HG03108 (cell line): ENCODE results near the gene CSMD2.

Experiments used
- ATAC-seq: cut with Tn5 transposase; IDR thresholded peaks from one replicate; pipeline ENCODE4 v1.9.1; 2021; ENCODE audit warnings: moderate library complexity; ENCODE audit not compliant: unreplicated experiment

Gene CSMD2

GRCh38 chr1:33864460-33865389 is 300.3 kb downstream of the CSMD2 start:
- ATAC-seq = no peak

DNA sequence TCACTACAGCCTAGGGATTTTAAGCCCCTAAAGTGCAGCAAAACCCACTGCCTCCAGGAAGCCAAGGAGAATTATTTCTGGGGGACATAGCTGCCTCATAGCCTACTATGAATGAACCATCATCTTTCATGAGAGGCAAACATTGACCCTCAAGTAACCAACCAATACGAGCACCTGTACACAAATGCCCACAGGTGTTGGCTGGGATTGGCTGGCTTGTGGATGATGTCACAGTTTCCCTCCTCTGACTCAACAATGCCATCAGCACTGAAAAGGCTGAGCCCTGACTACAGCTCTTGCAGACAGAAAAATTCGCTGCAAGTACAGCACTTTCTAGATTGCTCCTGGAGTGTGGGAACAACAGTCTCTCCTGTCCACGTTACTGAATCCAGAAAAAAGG is 301.3 kb downstream of the CSMD2 start, which contains the start of gene HMGB4:
Gene HMGB4 (plus strand): TSS at position 301 of the 400 bp plus-strand sequence. CDS start 113 bp downstream, outside the sequence.
- ATAC-seq = no peak

DNA sequence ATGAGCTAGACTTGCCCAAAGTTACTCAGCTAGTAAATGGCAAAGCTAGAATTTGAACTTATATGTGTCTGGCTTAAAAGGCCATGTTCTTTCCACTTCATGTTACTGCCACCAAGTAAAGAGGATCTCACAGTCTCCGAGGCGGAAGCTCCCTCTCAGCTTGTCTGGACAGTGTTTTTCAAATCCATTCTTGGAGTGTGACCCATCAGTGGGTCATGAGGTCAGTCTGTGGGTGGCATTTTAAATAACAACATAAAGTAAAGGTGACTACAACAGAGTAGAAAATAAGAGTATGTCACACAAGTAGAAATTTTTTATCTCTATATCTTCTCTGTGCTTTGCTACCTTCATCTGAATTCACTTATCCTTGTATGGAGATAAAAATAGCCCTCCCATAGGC is 304.4 kb downstream of the CSMD2 start:
- no peak for ATAC-seq

DNA sequence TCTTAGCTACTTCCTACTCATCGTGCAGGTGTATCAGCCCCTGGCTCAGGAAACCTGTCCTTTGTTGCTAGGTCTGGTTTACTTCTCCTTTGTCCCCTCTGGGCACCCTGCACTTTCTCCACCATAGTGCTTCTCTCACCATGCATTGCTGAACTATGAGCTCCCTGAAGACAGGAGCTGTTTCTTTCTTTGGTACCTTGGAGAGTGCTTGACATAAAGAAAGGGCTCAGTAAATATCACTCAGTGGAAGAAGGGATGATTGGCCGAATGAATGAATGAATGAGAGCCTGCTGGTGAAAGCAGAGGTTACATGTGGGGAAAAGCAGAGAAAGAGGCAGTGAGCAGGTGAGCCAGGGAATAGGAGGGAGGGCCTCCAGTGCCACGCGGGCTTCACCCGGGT is 310.9 kb downstream of the CSMD2 start:
- no peak for ATAC-seq

DNA sequence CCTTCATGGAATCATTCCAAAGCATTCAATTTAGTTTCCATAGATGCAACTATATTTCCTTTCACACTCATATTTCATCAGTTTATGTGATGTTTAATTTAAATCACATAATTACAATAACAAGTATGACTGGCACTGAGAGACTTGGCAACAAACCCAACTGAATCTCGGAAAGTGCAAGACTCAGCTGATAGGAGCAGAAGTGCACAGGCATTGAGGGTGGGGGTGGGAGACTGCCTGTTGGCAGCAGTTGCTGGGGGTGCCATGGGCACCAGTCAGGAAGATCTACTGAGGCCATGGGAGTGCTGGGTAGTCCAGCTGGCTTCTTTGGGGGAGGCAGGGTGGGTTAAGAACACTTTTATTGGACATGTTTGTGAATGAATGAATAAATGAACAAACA is 311.6 kb downstream of the CSMD2 start:
- no peak for ATAC-seq

DNA sequence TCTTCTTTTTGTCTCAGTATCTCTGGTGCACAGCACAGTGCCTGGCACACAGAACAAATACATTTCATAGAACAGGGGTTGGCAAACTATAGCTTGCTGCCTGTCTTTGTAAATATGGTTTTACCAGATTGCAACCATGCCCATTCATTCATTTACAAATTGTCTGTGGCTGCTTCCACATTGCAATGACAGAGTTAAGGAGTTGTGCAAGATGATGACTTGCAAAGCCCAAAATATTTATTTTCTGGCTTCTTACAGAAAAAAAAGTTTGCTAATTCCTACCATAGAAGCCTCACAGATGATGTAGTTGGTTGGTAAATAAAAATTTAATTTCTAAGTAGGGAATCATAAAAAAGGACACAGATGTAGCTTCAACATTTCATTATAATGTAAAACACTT is 312.3 kb downstream of the CSMD2 start:
- no peak for ATAC-seq

- ATAC-seq = no peak
Observed at GRCh38 chr1:33850481-33850880, 314.5 kb downstream of the CSMD2 start.

DNA sequence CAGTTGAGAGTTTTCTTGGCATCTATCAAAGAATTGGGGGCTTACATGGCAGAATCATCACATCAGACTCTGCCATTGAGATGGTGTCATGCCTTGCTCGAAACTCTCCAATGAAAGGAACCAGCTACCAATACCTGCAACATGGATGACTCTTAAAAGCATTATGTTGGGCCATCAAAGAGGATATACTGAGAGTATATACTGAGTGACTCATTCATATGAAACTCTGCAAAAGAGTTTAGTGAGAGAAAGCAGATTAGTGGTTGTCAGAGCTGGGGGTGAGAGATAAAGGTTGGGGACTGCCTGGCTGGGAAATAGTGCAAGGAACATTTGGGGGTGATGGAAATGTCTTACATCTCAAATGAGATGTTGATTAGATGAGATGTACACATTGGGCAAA is 315.8 kb downstream of the CSMD2 start:
- no peak for ATAC-seq

DNA sequence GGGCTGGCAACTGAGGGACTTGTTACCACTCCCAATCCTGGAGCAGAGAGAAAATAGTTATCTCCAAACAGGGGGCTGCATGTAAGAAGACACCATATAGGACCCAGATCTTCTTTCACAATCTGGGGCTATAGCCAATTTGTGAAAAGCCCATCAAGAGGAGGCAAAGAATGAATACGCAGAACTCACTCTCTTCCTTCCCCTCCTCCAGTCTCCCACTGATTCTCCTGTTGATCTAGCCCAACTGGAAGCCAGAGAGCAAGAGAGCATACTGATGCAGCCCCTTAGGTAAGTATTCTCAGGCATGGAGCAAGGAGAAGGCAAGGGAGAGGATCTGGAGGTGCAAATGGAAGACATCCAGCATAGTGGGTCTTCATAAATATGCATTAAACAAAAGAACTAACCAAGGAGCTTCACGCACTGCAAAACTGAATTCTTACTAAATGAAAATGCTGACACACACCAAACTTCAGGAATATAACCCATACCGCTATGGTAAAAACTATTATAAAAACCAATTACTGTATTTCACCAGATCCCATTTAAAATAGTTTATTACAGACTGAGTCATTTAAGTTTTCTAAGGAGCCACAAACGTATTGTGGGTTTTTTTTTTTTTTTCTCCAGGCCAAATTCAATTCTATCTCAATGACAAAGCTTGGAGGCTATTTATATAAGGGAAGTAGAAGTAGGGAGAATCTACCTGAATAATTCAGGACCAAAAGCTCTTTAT is 316.7 kb downstream of the CSMD2 start:
- no peak for ATAC-seq

DNA sequence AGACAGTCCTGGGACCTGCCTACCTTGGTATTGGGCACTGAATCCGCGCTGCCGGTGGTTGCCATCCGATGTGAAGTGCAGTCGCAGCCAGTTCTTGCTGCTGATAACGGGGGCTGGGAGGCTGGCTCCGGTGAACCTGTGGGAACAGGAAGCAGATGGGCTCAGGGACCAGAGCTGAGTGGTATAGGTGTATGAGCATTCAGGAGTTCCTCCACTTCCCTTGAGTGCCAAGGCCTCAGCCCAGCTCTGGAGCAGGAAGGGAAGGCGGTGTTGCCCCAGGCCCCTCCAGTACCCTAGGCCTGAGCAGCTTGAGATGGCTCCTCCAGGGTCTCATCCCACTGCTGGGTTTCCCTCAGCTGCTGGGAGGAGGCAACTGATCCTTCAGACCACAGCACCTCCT is 318.2 kb downstream of the CSMD2 start:
- no peak for ATAC-seq

DNA sequence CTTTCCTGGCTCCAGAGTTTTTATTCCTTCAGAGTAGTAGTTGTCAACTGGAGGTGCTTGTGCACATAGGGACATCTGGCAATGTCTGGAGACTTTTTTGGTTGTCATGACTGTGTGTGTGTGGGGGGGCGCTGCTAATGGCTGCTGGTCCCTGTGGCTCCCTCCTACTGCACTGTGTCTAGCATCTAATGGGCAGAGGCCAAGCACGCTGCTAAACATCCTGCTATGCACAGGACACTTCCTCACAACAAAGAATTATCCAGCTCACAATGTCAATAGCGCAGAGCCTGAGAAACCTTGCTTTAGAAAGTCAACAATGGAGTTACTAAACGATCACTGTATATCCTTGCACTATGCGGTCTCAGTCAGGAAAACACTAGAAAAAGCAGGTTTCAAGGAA is 320.9 kb downstream of the CSMD2 start:
- ATAC-seq = no peak

- no peak for ATAC-seq
Observed at GRCh38 chr1:33842348-33842747, 322.7 kb downstream of the CSMD2 start.

- no peak for ATAC-seq
Observed at GRCh38 chr1:33841494-33841893, 323.5 kb downstream of the CSMD2 start.

DNA sequence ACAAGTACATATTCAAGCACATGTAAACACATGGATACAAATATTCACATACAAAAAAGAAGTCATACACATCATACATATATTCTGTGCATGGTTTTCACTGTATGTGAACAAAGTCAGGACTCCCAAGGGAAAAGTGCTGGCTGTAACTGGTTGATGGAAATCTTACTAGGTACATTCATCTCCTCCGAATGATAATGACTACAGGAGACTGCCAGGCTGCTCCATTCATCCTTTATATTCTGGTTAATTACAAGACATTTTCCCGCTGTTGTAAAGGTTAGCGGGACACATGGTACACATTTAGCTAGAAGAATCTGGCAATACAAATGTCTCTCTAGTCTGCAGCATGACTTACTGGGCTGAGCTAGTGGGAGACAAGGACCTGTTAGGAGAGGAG is 327.4 kb downstream of the CSMD2 start:
- ATAC-seq = no peak

DNA sequence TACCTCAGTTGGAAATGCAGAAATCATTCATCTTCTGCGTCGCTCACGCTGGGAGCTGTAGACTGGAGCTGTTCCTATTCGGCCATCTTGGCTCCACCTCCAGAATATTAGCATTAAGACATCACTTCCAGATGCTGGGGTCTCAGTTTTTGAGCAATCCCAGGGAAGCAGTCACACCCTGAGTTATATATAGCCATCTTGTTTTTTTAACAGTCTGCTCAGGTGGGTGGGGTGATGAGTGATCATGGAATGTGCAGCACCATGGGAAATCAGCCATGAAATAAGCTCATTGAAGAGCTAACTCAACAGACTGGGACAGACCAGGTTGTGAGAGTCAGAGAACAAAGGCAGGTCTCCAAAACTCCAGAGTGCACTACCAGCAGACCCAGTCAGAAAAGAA is 328.1 kb downstream of the CSMD2 start:
- ATAC-seq = no peak

- ATAC-seq = no peak
Observed at GRCh38 chr1:33828654-33829053, 336.4 kb downstream of the CSMD2 start.

DNA sequence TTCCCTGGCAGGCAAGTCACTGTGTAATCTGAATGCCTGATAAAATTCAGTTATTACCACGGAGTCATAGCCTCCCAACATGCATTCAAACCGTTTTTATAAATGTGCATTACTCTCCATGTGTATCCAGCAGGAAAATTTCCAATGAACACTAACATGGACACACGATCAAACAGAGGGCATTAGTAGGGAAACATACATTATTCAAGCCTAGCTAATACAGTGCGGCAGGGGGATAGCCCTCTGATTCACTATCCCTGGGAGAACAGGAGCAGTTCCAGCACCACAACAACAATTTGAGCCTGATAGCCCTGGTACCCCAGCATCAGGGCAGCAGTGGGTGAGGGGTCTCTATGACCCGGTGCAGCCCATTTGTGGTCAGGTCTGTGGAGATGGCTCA is 337.0 kb downstream of the CSMD2 start:
- ATAC-seq = no peak

DNA sequence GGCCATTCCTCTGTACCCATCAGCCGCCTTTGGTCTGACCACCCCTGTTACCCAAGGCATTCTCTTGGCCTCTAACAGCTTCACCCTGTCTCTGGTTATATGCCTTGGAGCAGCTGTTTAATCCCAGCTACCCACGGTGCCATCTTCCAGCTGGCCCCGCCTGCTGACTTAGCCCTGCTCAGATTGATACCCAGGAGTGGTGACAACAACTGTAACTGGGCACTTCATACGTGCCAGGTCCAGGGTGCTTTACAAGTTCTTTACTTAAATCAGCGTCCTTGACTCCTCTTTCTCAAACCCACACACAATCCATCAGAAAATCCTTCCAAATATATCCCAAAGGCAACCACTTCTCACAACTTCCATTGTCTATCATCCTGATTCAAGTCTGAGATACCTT is 338.3 kb downstream of the CSMD2 start:
- no peak for ATAC-seq

DNA sequence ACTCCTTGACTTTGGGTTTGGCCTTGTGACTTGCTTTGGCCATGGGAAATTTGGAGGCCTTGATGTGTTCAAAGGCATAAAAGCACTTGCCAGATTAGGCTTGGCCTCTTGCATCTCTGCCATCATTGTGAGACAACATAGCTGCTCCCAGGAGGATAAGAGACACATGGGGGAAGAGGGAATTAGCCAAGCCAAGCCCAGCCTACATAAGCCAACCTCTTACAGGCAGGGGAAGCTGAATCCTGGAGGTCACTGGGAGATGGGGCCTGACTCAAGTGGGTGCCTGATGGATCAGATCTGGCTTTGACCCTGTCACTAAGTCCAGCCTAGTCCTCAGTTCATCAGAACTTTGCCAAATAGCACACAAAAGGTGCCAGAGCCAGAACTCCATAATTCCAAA is 338.7 kb downstream of the CSMD2 start:
- ATAC-seq = no peak

GRCh38 chr1:33825506-33825905 is 339.5 kb downstream of the CSMD2 start:
- no peak for ATAC-seq

DNA sequence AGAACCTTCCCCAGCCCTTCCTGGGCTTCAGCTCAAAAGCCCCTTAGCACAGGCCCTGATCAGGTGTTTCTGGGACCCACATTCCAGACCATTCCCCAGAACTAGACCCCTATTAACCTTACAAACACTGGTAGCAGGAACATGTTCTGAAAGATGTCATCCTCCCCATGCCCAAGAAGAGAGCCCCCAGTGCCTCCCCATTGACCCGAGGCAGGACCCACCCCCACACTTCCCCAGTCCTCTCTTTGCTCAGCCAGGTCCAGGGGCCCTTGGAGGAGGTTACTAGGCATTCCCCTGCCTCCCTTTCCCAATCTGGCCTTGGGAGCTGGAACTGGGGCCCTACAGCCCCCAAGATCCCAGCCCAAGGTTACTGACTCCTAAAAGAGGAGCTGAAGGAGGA is 340.1 kb downstream of the CSMD2 start:
- no peak for ATAC-seq

- no peak for ATAC-seq
Observed at GRCh38 chr1:33824321-33824720, 340.7 kb downstream of the CSMD2 start.
